Medulla oblongata (tissue), 1 donor: ENCODE data around the gene TBPL1.
"Not testable (repeated sequence)": the region's sequence is repeated elsewhere in the genome, so short reads cannot be mapped to it uniquely, and the experiment has no call there.

Experiments
- DNase-seq: peaks from one replicate; pipeline ENCODE4 v3.0.0-alpha.2; 2015; ENCODE audit errors: extremely low spot score

Gene TBPL1

GRCh38 chr6:133952815-133953633 is at the start of gene TBPL1:
TBPL1 (plus strand) TSS chr6:133953224; CDS start chr6:133980126, 26,902 bp downstream.
- DNase-seq: peak; percentile 98

- DNase-seq: no peak
Observed at GRCh38 chr6:133903855-133904254, 49.2 kb upstream of the TBPL1 start.

DNA sequence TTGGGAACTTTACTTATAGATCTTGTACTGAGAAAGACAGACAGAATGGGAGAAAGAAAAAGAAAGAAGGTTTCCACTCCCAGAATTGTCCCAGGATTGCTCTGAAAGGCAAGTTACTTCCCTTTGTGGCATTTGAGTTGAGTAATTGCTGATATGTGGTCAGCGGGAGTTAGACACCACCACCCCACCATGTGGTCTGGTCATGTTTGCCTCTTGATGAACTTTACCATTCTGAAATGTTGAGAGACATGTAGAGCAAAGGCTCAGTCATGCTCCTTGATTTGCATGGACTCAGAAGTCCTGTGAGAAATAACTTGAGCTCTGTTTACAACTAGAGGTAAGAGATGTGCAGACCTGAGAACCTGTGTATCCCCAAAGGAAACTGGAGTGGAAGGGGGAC is 47.0 kb upstream of the TBPL1 start:
- DNase-seq: no peak

DNA sequence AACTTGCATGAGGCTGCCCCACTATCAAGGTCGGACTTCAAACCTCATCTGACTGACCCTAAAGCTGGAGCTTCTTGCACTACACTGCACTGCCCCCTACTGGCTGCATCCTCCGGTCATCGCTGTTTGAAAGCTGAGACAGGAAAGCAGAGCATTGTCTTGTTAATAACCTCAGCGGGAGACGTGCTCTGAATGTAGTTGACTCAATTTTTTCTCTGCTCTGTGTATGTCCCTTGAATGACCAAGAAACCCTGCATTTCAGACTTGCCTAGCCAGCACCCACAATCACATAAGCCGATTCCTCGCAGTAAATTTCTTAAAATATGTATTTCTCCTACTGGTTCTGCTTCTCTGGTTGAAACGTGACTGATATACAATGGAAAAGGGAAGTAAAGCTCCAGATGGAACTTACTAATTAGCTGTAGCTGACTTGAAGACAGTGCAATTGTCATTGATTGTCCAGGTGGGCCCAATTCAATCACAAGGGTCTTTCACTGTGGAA is 36.3 kb upstream of the TBPL1 start:
- DNase-seq: peak; percentile 93

DNA sequence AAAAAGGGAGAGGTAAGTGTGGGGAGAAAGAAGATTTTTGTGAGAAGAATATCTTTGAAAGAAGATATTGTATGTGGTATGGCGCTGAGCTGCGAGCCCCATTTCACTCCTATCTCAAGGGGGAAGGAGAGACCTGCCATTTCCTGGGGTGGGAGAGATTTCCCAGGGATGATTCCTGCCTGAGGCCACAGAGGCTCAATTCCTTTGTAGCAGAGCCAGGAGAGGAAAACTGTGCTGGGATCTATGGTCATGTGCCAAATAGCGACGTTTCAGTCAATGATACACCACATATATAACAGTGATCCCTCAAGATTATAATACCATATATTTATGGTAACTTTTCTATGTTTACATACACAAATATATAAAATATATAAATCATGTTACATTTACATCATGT is 35.2 kb upstream of the TBPL1 start:
- no peak for DNase-seq

GRCh38 chr6:133918208-133918930 is 34.7 kb upstream of the TBPL1 start:
- DNase-seq: no peak

DNA sequence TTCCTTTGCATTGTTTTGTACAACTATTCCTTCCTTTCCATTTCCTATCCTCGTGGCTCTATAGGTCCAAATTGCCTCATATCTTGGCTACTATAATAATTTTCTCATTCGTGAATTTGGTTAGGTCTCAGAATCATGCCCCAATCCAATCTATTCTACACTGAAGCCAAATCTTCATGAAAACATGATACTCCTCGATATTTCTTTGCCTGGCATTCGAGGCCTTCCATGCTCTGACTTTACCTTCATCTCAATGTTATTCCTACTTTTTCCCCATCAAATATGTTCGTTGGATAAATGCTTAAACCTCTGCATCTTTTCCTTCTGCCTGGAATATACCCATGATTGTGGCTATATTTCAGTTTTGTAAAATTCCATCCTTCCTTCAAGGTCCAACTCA is 33.7 kb upstream of the TBPL1 start:
- DNase-seq: no peak

GRCh38 chr6:133921249-133921859 is 31.7 kb upstream of the TBPL1 start:
- DNase-seq: peak; percentile 93

DNA sequence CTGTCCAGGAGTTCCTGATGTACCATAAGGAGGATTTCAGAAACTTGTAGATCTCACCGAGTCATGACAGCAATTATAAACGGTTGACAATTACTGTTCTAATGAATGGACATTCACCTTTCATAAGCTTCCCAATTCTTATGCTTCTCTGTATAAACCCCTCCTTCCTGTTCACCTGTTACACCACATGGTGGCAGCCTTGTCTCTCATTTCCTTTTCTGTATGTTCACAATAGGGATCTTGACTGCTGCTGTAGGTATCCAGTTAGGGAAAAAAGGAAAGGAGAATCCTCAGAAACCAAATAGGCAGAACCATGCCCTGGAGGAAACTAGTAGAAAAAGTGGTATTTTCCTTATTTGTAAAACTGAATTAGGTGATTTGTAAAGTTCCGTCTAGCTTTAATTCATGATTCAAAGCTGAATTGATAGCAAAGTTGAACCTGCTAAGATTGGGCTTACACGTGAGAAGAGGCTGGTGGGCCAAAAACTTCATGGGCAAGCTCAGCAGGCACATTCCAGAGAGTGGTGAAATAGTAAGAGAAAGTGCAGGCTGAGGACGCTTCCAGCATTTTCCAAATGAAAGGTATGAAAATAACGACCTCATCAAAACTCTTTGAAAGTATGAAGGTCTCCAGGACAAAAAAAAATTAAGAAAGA is 29.0 kb upstream of the TBPL1 start:
- peak; percentile 93 for DNase-seq

DNA sequence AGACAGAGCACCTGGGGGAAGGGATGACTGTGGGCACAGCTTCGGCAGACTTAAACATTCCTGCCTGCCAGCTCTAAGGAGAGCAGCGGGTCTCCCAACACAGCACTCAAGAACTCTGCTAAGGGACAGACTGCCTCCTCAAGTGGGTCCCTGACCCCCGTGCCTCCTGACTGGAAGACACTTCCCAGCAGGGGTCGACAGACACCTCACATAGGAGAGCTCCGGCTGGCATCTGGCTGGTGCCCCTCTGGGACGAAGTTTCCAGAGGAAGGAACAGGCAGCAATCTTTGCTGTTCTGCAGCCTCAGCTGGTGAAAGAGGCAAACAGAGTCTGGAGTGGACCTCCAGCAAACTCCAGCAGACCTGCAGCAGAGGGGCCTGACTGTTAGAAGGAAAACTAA is 21.8 kb upstream of the TBPL1 start:
- not testable (repeated sequence) for DNase-seq

DNA sequence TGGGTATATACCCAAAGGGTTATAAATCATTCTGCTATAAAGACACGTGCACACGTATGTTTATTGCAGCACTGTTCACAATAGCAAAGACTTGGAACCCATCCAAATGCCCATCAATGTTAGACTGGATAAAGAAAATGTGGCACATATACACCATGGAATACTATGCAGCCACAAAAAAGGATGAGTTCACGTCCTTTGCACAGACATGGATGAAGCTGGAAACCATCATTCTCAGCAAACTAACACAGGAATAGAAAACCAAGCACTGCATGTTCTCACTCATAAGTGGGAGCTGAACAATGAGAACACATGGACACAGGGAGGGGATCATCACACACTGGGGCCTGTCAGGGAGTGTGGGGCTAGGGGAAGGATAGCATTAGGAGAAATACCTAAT is 16.7 kb upstream of the TBPL1 start:
- DNase-seq: not testable (repeated sequence)

GRCh38 chr6:133937909-133938308 is 15.1 kb upstream of the TBPL1 start:
- no peak for DNase-seq

DNA sequence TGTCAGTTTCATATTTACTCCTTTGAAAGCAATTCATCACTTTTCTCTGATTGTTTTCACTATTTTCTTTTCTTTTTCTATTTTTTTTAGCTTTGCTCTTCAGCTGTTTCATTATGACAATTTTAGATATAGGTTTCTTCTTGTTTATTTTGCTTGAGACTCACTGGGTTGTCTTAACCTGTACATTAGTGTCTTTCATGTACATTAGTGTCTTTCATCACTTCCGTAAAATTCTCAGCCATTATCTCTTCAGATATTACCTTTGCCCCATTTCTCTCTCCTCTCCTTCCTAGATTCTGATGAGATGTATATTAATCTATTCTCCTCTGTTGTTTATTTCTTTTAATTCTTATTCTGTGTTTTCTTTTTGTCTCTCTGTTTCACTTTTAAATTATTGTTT is 14.5 kb upstream of the TBPL1 start:
- DNase-seq: no peak

DNA sequence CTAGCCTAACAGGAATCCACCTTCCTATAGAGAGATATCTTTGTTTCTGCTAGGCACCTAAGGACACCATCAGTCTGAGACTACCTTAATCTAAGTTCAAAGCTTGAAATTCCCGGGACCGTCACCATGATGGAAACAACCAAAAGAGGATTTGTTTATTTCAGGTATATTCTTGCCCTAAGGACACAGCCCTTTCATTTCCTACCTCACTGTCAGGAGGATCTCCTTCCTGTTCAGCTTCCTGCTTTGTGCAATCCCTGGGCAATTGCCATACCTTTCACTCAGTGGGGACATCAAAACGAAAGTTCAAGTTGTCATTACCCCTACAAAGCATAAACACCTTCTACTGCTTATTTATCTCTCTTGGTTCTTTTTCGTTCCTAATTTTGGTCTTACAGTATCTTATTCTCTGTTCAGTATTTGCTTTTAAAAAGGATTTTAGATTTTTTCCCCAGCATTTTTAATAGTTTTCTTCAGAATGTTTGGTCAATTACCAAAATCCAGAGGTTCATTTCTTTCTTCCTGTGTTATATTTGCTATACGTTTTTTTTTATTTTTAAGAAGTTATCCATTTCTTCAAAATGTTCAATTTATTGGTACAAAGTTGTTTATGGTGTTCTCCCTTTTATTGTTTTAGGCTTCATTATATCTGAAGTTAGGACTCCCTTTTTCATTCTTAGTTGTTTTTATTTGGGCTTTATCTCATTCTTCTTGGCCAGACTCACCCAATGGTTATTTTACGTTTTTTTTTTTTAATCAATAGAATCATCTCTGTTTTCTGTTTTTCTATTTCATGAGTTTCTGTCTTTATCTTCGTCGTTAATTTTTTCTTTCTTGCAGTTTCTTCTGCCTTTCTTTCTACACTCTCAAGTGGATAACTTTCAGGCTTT is 13.0 kb upstream of the TBPL1 start:
- DNase-seq: no peak

DNA sequence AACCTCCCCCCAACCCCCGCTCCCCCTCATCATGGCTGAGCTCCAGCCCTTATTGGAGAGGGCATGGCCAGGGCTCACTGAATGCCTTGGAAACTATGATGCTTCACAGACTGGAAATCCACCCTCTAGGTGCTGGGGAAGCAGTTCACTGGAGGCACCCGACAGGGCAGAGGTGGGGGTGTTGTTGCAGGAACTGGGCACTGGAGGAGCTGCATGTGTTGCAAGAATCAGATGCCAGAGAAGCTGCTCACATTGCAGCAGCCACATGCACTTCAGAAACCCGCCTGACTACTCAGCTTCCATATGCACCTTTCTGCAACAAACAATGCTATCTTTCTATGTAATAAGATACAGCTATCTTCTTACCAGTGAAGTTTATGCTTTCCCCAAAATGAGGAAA is 7.9 kb upstream of the TBPL1 start:
- DNase-seq: no peak

DNA sequence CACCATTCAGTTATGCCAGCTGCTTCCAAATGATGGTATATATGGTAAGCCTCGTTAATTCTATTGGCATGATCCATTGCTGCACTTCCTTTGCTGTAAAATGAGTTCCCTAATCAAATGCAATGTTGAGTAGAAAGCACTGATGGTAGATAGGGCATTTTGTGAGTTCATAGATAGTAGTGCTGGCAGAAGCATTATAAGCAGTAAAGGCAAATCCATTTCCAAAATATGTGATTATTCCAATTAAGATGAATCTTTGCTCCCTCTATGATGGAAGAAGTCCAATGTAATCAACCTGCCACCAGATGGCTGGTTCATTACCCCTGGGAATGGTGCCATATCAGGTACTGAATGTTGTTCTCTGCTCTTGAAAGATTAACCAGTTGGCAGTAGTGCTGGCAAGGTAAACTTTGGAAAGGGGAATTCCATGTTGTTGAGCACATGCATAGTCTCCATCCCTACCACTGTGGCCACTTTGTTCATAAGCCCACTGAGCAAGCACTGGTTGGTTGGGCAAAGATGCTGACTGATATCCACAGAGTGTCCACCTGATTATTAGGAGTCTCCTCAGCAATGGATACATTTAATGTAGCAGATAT is 5.6 kb upstream of the TBPL1 start:
- DNase-seq: no peak

DNA sequence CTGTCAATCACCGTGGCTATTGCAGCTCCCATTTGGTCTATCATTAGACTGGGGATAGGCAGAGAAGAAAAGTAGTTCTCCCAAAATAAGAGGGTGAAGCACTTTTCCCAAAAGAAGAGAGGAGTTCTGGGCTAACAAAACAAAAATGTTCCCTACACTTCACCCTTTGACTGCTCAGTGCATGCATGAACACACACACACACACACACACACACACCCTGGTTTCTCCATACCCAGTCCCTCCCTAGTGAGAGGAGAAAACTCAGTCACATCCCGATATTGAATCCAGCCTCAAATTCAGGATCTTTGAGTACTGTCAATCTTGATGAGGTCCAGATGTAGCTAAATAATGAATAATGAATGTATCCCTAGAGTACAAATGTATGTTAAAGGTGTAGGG is 4.6 kb upstream of the TBPL1 start:
- DNase-seq: no peak

DNA sequence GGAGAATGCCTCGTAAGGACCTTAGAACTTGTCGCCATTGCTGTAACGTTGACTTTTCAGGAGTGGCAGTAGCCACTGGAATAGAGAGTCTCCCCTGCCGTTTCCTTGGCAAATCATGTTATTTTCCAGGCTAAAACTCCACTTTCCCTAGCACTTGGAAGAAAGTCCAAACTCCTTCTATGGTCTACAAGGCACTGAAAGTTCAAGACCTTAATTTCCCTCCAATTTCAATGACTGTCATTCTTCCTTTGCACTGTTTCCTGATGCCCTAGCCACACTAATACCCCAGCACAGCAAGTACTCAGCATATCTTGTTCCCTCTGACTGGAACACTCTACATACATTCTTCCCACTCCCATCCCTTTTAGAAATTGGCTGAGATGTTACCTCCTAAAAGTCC is 1.8 kb upstream of the TBPL1 start:
- DNase-seq: no peak

GRCh38 chr6:133951881-133952814 is 876 bp upstream of the TBPL1 start:
- peak; percentile 72 for DNase-seq
